K562 (cell line): ENCODE results near the gene DMGDH. TPM values are rescaled to one million over a fixed set of nuclear protein-coding genes. Genes with fewer than 3 reads are reported as not detected.

Experiments used
- ATAC-seq: fragments of 200-7000 bp; cut with Tn5 transposase; 3 replicates; pipeline ENCODE4 v1.9.1; 2020; ENCODE audit warnings: moderate library complexity
- BruUV-seq: library from RNA; stranded (reverse); fragments of 400-500 nt; replicated peaks from 2 replicates; lab custom pipeline; 2021; lab: Mats Ljungman, UMichigan
- CTCF ChIA-PET: fragments of 300-600 bp; formaldehyde crosslinking; extraction: SDS; loops from one replicate; lab custom pipeline; 2021; ENCODE audit warnings: low intra/inter-chr PET ratio; lab: Yijun Ruan, JAX
- POLR2A ChIA-PET: fragments of 300-600, 350-650 bp; sonication (Branson Sonifier 250); formaldehyde crosslinking; extraction: SDS; loops from one replicate; lab custom pipeline; 2021; ENCODE audit warnings: antibody characterized with exemption, inconsistent platforms; lab: Yijun Ruan, JAX
- DNase-seq, 4 experiments: peaks; one replicate each; pipeline versions ENCODE4 v3.0.0 to v3.0.0-alpha.2; 2011 to 2018; ENCODE audit warnings: low spot score in 3 of 4, mixed read lengths in 3 of 4; ENCODE audit errors: extremely low read depth in 1 of 4
- FAIRE-seq: peaks from 2 replicates; lab custom pipeline; 2011; peaks lifted over from hg19 to GRCh38; lab: Jason Lieb, UNC
- H2AFZ ChIP-seq: 2 replicates; pipeline ENCODE4 v1.6.0; 2011; ENCODE audit warnings: low read depth, low read length, control low read depth, inconsistent platforms
- H3K27ac ChIP-seq: fragments of 200-600 bp; 3 replicates; pipeline ENCODE4 v1.8.0; 2011; ENCODE audit warnings: low read depth, mild to moderate bottlenecking, control low read depth, inconsistent platforms, low read length, moderate library complexity, mixed read lengths; ENCODE audit errors: extremely low read depth
- H3K27me3 ChIP-seq, 2 experiments: fragments of 300-600 bp in 1 of 2; 2 replicates in 1 of 2; 3 replicates in 1 of 2; pipeline versions ENCODE4 v1.6.0 to v1.8.0; 2011; ENCODE audit warnings: inconsistent platforms in 2 of 2, low read length in 2 of 2, mild to moderate bottlenecking in 1 of 2, mixed read lengths in 1 of 2, moderate library complexity in 1 of 2; ENCODE audit not compliant: control insufficient read depth in 2 of 2, insufficient read depth in 2 of 2
- H3K36me3 ChIP-seq: fragments of 300-600 bp; 3 replicates; pipeline ENCODE4 v1.8.0; 2011; ENCODE audit warnings: mild to moderate bottlenecking, low read length, inconsistent platforms; ENCODE audit not compliant: control insufficient read depth, insufficient read depth
- H3K4me1 ChIP-seq, 2 experiments: fragments of 200-600 bp in 1 of 2; replicated peaks in 1 of 2; 2 replicates in 1 of 2; 3 replicates in 1 of 2; pipeline versions ENCODE4 v1.5.1 to v1.8.0; 2011; ENCODE audit warnings: inconsistent platforms in 2 of 2, low read length in 2 of 2, mild to moderate bottlenecking in 1 of 2, mixed read lengths in 1 of 2, moderate library complexity in 1 of 2; ENCODE audit not compliant: control insufficient read depth in 2 of 2, insufficient read depth in 2 of 2
- H3K4me2 ChIP-seq: 2 replicates; pipeline ENCODE4 v1.6.1; 2011; ENCODE audit warnings: low read length, control low read depth, inconsistent platforms, mixed read lengths; ENCODE audit not compliant: insufficient read depth
- H3K4me3 ChIP-seq: fragments of 200-600 bp; sonication (generic), shearing (Covaris generic); 2 replicates; pipeline ENCODE4 v1.5.1; 2016; ENCODE audit warnings: control low read depth, inconsistent platforms
- H3K79me2 ChIP-seq: fragments of 200-600 bp; 3 replicates; pipeline ENCODE4 v1.8.0; 2011; ENCODE audit warnings: low read length, inconsistent platforms; ENCODE audit not compliant: control insufficient read depth, insufficient read depth
- H3K9ac ChIP-seq, 2 experiments: 2 replicates each; pipeline versions ENCODE4 v1.6.0 to v1.6.1; 2011; ENCODE audit warnings: low read depth in 2 of 2, low read length in 2 of 2, control low read depth in 1 of 2, inconsistent platforms in 1 of 2, mild to moderate bottlenecking in 1 of 2, mixed read lengths in 1 of 2; ENCODE audit not compliant: insufficient read depth in 1 of 2
- H3K9me1 ChIP-seq: one replicate; pipeline ENCODE4 v1.6.0; 2011; ENCODE audit warnings: inconsistent platforms, mild to moderate bottlenecking, low read length, moderate library complexity; ENCODE audit not compliant: control insufficient read depth, insufficient read depth
- H3K9me3 ChIP-seq: replicated peaks from 2 replicates; pipeline ENCODE4 v1.5.1; 2011; ENCODE audit warnings: low read depth, low read length, inconsistent platforms; ENCODE audit not compliant: control insufficient read depth, insufficient read depth
- H4K20me1 ChIP-seq: replicated peaks from 2 replicates; pipeline ENCODE4 v1.6.1; 2011; ENCODE audit warnings: low read length, inconsistent platforms, mixed read lengths; ENCODE audit not compliant: control insufficient read depth, insufficient read depth
- CHAMP1 ChIP-seq: fragments of 450-650 bp; IDR thresholded peaks from 2 replicates; pipeline ENCODE4 v1.6.1; 2016; ENCODE audit warnings: mild to moderate bottlenecking
- RBM15 ChIP-seq: fragments of 200-400 bp; formaldehyde crosslinking; IDR thresholded peaks from 2 replicates; pipeline ENCODE4 v1.6.1; 2018; ENCODE audit warnings: mild to moderate bottlenecking, low read length, moderate library complexity; ENCODE audit not compliant: insufficient read depth
- SIN3B ChIP-seq: fragments of 450-650 bp; IDR thresholded peaks from 2 replicates; pipeline ENCODE4 v1.6.1; 2017; ENCODE audit warnings: low read depth, mild to moderate bottlenecking, moderate library complexity
- ZBTB49 ChIP-seq: sonication (generic); formaldehyde crosslinking; IDR thresholded peaks from 2 replicates; pipeline ENCODE4 v1.8.0; 2022; ENCODE audit warnings: missing genetic modification reagents, mild to moderate bottlenecking, borderline replicate concordance
- ZNF274 ChIP-seq: IDR thresholded peaks from 2 replicates; pipeline ENCODE4 v1.6.1; 2011; ENCODE audit warnings: low read depth, mild to moderate bottlenecking, low read length, moderate library complexity, borderline replicate concordance
- WGBS: fragments of 100-300 bp; shearing (Covaris generic); methylation state at CpG from one replicate; pipeline ENCODE4 v1.1.6; 2016; ENCODE audit warnings: low coverage, mixed read lengths; ENCODE audit not compliant: insufficient coverage; ENCODE audit errors: missing lambda C conversion rate; 5-methylcytosine and 5-hydroxymethylcytosine counted together
- in situ Hi-C: fragments of 300-500 bp; cut with MboI; formaldehyde crosslinking; loops from 4 replicates; pipeline ENCODE4 v1.15.0; 2018; ENCODE audit warnings: inconsistent platforms, mixed read lengths
- intact Hi-C: fragments of 100-400 bp; cut with micrococcal nuclease; formaldehyde crosslinking; loops from 2 replicates; pipeline ENCODE4 v1.14.2; 2022
- polyA plus RNA-seq, 8 experiments: library from polyadenylated mRNA; depleted of rRNA in 4 of 8; stranded (reverse) in 5 of 8; unstranded in 3 of 8; fragments of >200 nt; fragmentation: Nextera tagmentation in 2 of 8; fragmentation: Illumina TruSeq in 1 of 8; extraction: Ambion mirVana in 2 of 8; extraction: Trizol in 1 of 8; gene quantifications; 2 replicates each; pipeline versions ENCODE4 v1.2.1 to v1.2.3, GENCODE V29; 2011 to 2014; ENCODE audit warnings: inconsistent platforms in 1 of 8, missing spikeins in 1 of 8
- total RNA-seq, 7 experiments: library from RNA; depleted of rRNA in 6 of 7; stranded (reverse); fragments of >200 nt in 6 of 7; fragmentation: Illumina TruSeq in 2 of 7; extraction: Trizol in 2 of 7; gene quantifications; 2 replicates each; pipeline versions ENCODE4 v1.2.1 to v1.2.3, GENCODE V29; 2011 to 2021; ENCODE audit warnings: low replicate concordance in 1 of 7

DMGDH gene
- total and polyA plus RNA-seq, 9 of the 15 experiments (the other 6 are each of a cell fraction or from before 2014, with no cell fraction given) = 0.13 to 0.58 TPM; not detected in 7

- no peak for ATAC-seq
- no peak overlapping the region for H3K4me2 ChIP-seq
- ChIA-PET CTCF (no interaction called here), POLR2A (no interaction called here)
- no peaks in the 10 kb centered on the region for H3K36me3 ChIP-seq
- H3K9ac ChIP-seq = no peak overlapping the region
- FAIRE-seq = no peak
- no peaks in the 10 kb centered on the region for H3K4me1 ChIP-seq
- no peak for DNase-seq
- peaks cover 15 to 20% of the 10 kb centered on the region in 2 experiments; a peak in 4 of 5 replicates for H3K27me3 ChIP-seq
- BruUV-seq = no TSS peak
- TF ChIP-seq SIN3B = no peak
- TF ChIP-seq ZNF274 = no peak
- no peak for TF ChIP-seq CHAMP1
- no peak for TF ChIP-seq RBM15
- TF ChIP-seq ZBTB49 = no peak
- no peaks in the 10 kb centered on the region for H3K79me2 ChIP-seq
- in situ Hi-C loops = loop anchor here (25.0 kb wide), 1 partner anchor 827 kb away; no protein-coding TSS in a partner anchor
- H3K4me3 ChIP-seq = no peak overlapping the region
- H2AFZ ChIP-seq = no peak overlapping the region
- no peak overlapping the region for H3K27ac ChIP-seq
- no peaks in the 10 kb centered on the region for H3K9me3 ChIP-seq
- no peaks in the 10 kb centered on the region for H4K20me1 ChIP-seq
- no peaks in the 10 kb centered on the region for H3K9me1 ChIP-seq
- 8% methylated on average over 3 of the region's 3 CpGs for WGBS
- intact Hi-C loops = no loop called here
These were observed 34.2 kb downstream of the DMGDH start for GRCh38 chr5:79035237-79035636.
